Measurements from ENCODE around the gene FOXF2.
A peak's percentile ranks its signal among the peaks of the same experiment; 100 is the strongest.

Gene FOXF2

DNA sequence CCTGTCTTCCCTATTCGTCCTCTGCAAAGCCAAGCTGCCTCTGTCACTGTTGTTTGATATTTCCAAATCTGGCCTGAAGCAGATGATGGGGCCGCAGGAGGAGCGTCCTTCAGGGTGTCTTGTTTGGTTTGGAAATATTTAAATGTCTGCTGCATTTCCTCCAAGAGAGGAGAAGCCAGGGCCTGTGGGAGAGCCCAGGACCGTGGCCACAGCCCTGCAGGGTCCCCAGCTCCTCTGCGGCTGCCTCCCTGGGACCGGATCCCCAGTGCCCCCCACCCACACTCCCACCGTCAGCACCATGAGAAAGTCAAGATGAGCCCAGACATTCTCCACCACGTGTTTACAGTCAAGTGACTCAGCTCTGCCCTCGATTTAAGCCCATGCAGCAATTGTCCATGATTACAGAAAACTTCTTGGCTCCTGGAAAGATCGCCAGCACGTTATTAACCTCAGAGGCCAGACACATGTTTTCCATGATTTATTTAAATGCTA lies 18.2 kb downstream of the FOXF2 start:
- no peak for DNase-seq (ENCODE audit: low spot score)

DNA sequence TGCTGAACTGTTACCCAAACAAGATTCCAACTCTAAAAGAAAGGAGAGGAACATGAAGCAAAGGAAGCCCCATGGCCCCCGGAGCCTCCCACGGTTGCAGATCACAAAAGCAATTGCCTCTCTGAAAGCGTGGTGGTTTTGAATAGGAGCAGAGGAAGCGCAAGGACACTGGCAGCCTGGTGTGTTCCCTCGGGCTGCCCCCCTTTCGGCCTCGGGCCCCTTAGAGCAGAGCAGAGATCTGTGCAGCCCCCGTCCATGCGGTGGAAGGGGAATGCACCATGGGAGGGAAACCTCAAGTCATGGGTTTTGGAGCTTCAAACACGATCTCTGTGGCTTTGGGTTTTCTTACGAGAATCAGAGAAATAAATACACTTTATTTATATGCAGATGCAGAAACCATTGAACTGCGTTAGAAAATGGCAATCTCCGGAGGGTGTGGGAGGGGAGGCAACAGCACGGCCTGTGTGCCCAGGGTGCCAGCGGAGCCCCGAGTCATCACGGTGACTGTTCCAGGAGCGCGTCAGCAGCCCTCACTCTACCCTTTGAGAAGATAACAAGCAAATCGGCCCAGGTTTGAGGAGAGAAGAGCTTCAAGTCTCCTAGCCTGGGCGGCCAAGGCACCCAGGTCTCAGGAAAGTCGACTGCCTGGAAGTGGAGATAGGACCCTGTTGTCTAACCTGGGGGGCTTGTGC lies 20.5 kb downstream of the FOXF2 start:
- no peak for DNase-seq (ENCODE audit: low spot score)

DNA sequence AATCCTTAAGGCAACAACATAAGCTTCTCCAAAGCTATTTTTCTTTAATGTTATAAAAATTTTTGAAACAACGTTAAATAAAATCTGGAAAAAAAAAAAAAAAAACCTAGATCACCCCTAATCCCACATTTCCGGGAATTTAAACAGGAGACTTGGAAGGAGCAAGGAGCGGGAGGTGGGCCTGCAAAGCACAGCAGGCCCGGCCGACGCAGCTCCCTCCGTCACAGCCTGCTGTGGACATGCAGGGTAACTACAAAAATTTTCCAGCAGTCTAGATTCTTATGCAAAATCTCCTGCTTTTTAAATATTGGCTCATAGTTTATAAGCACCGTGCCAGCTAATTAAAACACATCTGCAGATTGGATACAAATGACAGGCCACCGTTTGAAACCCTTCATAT lies 23.5 kb downstream of the FOXF2 start:
- DNase-seq (ENCODE audit: low spot score): no peak

DNA sequence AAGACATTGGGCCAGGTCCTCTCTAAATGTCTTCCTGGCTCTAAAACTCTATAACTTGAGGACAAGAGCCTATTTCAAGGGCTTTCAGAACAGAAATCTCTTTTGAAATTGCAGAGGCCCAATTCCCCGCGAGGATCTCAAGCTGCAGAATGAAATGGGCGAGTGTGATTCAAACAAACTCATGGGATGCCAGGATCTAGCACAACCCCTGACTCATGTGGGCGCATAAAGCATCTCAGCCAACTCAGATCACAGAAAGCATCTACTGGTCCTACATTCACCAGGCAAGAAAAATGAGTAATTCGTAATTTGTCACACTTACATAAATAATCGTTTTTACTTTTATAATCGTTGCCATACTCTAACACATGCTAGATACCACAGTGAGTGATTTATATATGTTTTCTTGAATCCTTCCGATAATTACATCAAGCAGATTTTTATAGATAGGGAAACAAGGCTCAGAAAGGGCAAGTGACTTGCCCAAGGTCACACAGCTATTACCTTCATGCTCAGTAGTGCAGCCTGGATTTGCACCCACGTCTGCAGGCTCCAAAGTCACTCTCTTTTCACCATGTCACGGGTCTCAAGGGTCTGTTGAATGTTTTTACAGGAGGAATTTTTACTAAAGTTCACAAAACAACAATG lies 26.2 kb downstream of the FOXF2 start:
- no peak for DNase-seq (ENCODE audit: low spot score)

DNA sequence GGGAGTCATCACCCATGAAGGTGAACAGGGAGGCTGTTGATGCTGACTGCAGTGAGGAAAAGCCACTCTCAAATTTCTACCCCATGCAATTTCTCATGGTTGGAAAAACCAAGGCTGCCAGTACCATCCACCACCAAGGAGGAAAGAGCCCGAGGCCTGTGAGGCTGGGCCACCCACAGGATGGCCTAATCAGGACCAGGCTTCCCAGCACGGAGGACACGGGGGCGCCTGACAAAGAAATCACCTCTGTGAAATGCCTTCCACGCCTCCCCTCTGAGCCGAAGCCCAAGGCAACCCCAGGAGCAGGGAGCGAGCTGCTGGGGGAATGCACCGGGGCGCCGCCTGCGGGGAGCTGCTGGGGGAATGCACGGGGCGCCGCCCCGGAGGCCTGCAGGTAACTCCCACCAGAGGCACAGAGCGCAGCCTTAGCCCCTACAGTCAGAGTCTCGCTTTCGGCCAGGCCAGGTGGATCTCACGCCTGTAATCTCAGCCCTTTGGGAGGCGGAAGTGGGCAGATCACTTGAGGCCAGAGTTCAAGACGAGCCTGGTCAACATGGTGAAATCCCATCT lies 26.9 kb downstream of the FOXF2 start:
- peak; percentile 45 for DNase-seq (ENCODE audit: low spot score)

DNA sequence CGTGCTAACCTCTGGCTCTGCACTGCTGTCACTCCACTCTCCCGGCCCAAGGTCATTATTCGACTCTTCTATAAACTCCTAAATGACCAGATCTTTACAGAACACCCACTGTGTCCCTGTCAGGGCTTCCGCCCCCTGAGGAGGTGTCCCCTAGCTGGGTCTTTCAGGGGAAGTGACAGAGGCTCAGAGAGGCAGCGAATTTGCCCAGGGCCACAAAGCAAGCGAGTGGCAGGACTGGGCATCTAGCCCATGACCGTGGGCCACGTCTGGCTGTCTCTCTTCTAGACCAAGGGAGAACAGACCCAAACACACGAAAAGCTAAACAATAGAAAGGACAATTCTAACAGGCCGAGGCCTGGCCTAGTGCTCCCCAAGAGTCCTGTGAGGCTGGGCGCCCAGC lies 27.4 kb downstream of the FOXF2 start:
- no peak for DNase-seq (ENCODE audit: low spot score)

DNA sequence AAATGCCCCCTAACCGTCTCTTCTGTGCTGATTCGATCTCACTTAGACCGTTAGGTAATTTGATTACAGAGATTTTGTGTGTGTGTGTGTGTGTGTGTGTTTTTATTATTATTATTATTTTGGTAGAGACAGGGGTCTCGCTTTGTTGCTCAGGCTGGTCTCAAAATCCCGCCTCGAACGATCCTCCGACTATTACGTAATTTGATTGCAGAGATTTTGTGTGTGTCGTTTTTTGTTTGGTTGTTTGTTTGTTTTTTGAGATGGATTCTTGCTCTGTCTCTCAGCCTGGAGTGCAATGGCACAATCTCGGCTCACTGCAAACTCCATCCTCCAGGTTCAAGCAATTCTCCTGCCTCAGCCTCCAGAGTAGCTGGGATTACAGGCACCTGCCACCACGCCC lies 28.3 kb downstream of the FOXF2 start:
- DNase-seq (ENCODE audit: low spot score): no peak

DNA sequence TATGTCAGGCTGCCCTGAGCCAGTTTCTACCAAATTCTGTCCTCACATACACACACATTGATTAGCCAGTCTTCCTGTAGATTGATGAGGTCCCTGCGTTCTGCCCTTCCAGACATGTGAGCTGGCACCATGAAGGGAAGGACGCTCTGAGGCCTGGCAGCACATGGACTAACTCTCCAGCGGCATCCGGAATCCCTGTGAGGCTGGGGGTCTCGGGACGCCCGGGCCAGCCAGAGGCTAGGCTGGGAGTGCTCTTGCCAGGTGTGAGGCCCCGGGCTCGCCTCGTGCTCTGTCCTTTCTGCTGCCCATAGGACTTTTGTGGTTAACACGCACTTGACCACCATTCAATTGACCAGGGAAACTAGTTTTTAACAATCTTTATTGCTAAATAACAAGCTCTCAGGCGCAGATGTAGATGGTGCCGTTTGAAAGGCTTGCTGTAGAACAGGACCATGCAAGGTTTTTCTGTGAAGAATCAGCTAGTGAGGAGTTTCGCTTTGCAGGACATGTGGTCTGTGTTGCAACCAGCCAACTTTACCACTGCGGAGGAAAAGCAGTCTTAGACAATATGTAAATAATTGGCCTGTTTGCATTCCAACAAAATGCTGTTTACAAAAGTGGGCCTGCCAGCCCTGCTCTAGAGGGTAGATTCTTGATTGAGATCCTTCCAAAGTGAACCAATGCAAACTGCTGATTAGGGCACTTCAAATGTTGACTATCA lies 29.3 kb downstream of the FOXF2 start:
- no peak for DNase-seq (ENCODE audit: low spot score)

DNA sequence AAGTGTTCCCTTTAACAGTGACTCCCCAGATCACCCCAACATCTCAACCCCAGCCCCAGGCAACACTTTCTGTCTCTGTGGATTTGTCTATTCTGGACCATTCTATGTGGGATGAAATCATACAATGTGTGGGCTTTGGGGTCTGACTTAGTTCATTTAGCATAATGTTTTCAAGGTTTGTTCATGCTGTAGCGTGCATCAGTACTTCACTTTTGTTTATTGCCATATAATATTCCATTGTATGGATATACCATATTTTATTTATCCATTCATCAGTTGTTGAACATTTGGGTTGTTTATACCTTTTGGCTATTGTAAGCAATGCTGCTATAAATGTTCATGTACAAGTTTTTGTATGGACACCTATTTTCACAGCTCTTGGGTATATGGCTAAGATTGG lies 31.0 kb downstream of the FOXF2 start:
- DNase-seq (ENCODE audit: low spot score): no peak

DNA sequence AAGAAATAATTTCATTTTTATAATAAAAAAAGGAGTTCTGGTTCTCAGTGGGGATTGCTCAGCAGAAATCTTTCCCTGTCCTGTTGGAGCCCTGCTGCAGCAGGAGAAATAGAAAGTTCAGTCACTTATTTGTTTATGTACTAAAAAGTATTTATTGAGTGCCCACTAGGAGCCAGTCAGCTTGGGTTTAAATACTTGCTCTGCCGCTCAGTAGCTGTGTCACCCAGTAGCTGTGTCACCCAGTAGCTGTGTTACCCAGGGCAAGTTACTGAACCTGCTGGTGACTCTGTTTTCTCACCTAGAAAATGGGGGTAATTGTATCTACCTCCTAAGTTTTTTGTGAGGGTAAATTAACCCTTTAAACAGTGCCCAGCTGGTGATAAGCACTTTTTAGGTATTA lies 32.9 kb downstream of the FOXF2 start:
- no peak for DNase-seq (ENCODE audit: low spot score)

DNA sequence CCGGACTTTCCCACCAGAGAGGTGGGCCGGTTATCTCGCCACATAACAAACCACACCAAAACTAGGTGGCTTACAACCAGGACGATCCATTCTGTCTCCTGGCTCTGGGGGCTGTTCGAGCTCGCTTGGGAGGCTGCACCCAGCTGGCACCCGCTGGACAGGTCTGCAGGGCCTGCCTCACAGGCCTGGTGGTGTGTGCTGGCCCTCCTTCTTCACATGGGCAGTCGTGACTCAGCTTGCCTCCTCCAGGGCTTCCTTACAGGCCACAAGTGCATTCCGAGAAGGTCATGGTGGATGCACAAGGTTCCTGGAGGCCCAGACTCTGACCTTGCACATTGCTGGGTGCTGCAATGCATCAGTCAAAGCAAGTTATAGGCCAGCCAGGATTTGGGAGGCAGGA lies 34.2 kb downstream of the FOXF2 start:
- no peak for DNase-seq (ENCODE audit: low spot score)

DNA sequence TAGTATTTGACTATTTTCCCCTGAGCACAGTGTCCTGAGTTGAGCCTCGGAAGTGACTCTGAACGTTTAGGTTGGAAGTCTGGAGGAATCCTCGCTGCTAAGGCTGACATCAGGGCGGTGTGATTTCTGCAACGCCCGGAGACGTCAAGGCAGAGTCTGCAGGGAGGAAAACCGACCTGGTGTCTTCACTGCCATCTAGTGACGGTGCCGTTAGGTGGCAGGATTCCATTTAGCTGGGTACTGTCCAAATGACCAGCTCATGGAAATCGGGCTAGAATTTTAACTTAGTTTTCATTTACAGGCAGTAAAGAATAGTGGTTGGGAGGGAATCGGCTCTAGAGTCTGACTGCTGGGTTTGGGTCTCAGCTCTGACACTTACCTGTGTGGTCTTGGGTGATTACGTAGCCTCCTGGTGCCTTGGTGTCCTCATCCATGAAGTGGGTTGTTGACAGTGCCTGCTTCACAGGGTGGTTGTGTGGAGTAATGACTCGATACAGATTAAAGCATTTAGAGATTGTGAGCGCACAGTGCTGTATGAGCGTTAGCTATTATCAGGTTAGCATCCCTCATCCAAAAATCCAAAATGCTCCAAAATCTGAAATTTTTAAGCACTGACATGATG lies 35.0 kb downstream of the FOXF2 start:
- peak; percentile 86 for DNase-seq (ENCODE audit: low spot score)

DNA sequence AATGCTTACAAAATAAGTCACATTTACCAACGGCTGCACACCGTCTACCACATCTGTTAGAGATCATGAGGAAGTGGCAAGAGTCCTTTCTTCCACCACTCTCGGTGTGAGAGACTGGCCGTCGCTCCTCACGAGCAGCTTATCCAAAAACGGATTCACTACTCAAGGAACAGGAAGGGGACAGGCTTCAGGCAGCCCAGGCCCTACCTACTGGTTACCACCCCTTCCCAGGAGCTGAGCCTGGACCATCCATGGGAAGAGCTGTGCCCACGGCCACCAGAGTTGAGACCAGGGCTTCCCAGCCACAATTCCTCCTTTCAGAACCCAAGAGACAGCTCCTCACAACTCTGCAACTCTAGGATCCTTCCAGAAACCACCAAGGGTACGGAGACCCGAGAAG lies 37.0 kb downstream of the FOXF2 start:
- DNase-seq (ENCODE audit: low spot score): peak; percentile 22

DNA sequence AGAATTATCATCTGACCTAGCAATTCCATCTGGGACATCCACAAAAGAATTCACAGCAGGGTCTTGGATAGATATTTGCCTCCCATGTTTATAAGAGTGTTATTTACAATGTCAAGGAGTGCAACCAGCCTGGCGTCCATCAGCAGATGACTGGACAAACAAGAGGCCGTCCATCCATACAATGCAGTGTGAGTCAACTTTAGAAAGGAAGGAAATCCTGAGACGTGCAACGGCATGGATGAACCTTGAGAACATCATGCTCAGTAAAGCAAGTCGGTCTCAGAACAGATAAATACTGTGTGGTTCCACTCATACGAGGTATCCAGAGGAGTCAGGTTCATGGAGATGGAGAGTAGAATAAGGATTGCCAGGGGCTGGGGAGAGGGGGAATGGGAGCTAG lies 46.4 kb downstream of the FOXF2 start:
- no peak for DNase-seq (ENCODE audit: low spot score)

DNA sequence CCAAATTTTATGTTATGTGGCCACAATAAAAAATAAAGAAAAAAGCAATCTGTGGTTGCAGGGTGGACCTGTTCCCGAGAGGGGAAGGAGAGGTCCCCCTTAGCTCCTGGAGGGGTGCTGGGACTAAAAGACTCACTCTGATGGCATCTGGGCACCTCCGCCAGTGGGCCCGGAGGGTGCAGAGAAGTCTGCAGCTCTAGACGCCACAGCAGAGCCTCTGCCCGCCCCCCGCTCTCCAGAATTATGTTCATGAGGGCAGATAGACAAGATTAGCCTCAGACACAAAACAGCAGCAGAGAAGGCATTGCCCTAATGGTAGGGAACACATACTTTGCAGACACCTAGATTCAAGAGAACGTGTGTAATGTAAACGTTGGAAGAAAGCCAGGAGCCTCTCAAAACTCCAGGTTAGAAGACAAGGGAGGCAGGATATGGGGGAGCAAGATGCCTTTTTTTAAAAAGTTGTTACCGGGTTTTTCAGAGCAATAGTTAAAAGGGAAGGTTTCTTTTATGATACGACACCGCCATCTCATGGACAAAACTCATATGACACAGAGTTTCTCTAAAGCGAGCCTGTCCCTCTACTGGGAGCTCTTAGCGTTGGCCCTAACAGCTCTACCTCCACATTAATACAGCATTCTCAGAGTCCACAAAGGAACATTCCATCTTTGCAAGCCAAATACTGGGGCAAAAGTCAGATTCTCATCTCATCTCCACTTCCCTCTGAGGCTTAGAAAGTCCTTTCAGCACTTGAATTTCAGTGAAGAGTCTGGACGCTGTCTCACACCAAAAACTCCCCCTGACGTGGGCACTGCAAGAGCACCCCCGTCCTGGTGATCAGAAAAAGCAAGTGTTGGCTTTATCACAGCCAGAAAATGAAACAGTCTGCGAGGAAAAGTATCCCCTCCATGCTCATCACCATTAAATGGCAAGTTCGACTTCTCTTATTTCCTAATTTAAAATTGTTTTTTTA lies 47.2 kb downstream of the FOXF2 start:
- peak; percentile 85 for DNase-seq (ENCODE audit: low spot score)

DNA sequence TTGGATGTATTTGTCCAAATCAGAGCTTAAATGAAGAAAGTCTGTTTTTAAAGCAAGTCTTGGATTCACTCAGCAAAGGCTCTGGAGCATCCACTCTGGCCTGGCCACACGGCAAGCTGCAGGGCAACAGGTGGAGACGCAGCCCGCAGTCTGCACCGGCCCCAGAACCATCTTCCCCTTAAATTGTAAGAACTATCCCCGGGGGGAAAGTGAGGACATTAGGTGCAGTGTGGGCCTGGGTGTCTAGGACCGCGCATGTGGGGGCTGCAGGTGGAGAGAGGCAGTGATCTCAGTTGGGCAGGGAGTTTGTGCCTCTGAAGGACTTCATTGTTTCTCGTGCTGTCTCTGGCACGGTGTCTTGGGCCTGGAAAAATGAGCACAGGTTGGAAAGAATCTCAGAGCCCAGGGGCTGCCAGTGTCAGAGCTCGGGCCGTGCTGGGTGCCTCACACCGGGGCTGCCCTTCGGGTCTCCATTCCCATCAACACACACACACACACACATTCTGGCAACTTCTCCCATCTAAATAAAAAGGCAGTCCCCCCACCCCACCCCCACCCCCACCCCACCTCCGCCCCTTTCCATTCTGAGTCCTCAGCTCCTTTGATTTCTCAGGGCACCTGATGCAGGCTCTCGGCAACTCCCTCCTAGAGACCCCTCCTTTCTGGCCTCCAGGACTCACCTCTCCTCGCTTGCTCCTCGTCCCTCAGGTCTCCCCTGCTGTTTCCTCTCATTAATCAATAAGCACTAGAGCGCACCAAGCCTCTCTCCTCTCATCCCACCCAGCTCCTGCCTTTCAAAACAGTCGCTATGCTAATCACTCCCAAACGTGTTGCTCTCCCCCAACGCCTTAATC lies 48.4 kb downstream of the FOXF2 start:
- no peak for DNase-seq (ENCODE audit: low spot score)

DNA sequence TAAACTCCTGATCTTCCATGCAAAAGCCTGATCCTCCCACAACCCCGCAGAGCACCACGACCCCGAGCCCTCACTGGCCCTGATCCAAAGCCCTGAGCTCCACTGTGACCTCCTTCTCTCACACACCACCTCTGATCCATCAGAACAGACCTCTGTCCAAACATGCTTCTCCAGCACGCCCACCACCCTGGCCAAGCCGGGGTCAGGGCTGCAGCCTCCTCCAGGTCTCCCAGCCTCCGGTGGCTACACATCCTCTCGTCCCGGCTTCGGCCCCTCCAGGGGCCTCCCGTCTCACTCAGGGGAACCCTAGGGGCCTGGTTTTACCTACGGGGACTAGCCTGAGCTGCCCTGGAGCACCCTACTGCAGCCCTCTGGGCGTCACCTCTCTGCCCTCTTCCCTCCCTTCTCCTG lies 49.1 kb downstream of the FOXF2 start:
- no peak for DNase-seq (ENCODE audit: low spot score)

DNA sequence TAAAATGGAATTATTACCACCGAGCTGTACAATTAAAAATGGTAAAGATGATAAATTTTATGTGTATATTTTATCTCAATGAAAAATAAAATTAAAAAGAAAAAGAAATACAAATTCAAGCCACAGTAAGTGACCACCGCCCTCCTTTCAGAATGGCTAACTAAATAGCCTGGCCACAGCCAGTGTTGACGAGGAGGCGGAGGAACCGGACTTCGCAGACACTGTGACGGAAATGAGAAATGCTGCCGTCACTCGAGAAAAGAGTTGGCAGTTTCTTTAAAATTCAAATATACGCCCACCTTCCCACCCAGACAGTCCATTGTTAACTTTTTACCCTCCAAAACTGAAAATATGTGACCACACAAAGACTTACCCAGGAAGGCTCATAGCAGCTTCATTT lies 50.0 kb downstream of the FOXF2 start:
- DNase-seq (ENCODE audit: low spot score): no peak

DNA sequence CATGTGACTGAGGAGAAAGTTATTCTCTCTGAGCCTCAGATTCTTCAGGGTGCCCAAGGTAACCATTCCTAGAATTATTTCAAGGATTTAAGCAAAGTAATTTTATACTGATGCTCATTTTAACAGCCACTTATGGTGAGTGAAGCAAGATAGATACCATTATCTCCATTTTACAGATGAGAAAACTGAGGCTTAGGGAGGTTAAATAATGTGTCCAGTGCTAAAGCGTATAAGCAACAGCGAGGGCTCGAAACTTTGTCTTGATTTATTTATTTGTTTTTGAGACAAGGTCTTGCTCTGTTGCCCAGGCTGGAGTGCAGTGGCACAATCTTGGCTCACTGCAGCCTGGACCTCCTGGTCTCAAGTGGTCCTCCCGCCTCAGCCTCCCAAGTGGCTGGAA lies 53.6 kb downstream of the FOXF2 start:
- no peak for DNase-seq (ENCODE audit: low spot score)
